HEK293T (cell line): ENCODE results near the gene RHBDL3.

Experiments used
- ARNT ChIP-seq: fragments of 450-650 bp; IDR thresholded peaks from 2 replicates; pipeline ENCODE4 v1.6.1; 2017; ENCODE audit warnings: mild to moderate bottlenecking
- BHLHE40 ChIP-seq: fragments of 450-650 bp; IDR thresholded peaks from 2 replicates; pipeline ENCODE4 v1.6.1; 2016; ENCODE audit warnings: mild to moderate bottlenecking, moderate library complexity, borderline replicate concordance
- CTBP1 ChIP-seq: fragments of 450-650 bp; IDR thresholded peaks from 2 replicates; pipeline ENCODE4 v1.6.1; 2016; ENCODE audit warnings: borderline replicate concordance
- ELF4 ChIP-seq: fragments of 450-650 bp; IDR thresholded peaks from 2 replicates; pipeline ENCODE4 v1.6.1; 2017; ENCODE audit warnings: antibody characterized with exemption
- FOXA1 ChIP-seq: fragments of 450-650 bp; IDR thresholded peaks from 2 replicates; pipeline ENCODE4 v1.6.1; 2016; ENCODE audit warnings: mild to moderate bottlenecking
- FOXK2 ChIP-seq: fragments of 450-650 bp; IDR thresholded peaks from 2 replicates; pipeline ENCODE4 v1.6.1; 2016; ENCODE audit warnings: mild to moderate bottlenecking
- FOXM1 ChIP-seq: fragments of 450-650 bp; IDR thresholded peaks from 2 replicates; pipeline ENCODE4 v1.6.1; 2017; ENCODE audit warnings: mild to moderate bottlenecking, borderline replicate concordance
- HDGF ChIP-seq: fragments of 450-650 bp; IDR thresholded peaks from 2 replicates; pipeline ENCODE4 v1.6.1; 2017; ENCODE audit warnings: antibody characterized with exemption, borderline replicate concordance
- NFRKB ChIP-seq: fragments of 450-650 bp; IDR thresholded peaks from 2 replicates; pipeline ENCODE4 v1.6.1; 2016; ENCODE audit warnings: mild to moderate bottlenecking, moderate library complexity
- PKNOX1 ChIP-seq: fragments of 450-650 bp; IDR thresholded peaks from 2 replicates; pipeline ENCODE4 v1.6.1; 2016
- SP1 ChIP-seq: fragments of 450-650 bp; IDR thresholded peaks from 2 replicates; pipeline ENCODE4 v1.6.1; 2017
- SUZ12 ChIP-seq: fragments of 450-650 bp; IDR thresholded peaks from 2 replicates; pipeline ENCODE4 v1.6.1; 2016; ENCODE audit warnings: mild to moderate bottlenecking
- TARDBP ChIP-seq: fragments of 450-650 bp; IDR thresholded peaks from 2 replicates; pipeline ENCODE4 v1.6.1; 2016
- ZNF384 ChIP-seq: fragments of 450-650 bp; IDR thresholded peaks from 2 replicates; pipeline ENCODE4 v1.6.1; 2016

GRCh38 chr17:32349503-32349853 is 83.8 kb downstream of the RHBDL3 start:
- TF ChIP-seq PKNOX1 (no peak), SP1 (no peak), BHLHE40 (no peak), FOXA1 (no peak), SUZ12 (no peak), FOXK2 (no peak), TARDBP (no peak), CTBP1 (no peak), HDGF (no peak), NFRKB (no peak), FOXM1 (no peak), ELF4 (no peak), ZNF384 (no peak), ARNT (no peak)
